Fibroblast of mammary gland (primary cell): ENCODE data around the gene SNU13.

Experiments used
- DNase-seq: peaks from one replicate; pipeline ENCODE4 v3.0.0-alpha.2; 2010; ENCODE audit warnings: low read depth
- H3K4me3 ChIP-seq: 2 replicates; pipeline ENCODE4 v1.5.1; 2011; ENCODE audit warnings: low read depth, mild to moderate bottlenecking, low read length, moderate library complexity; ENCODE audit not compliant: control insufficient read depth
- CTCF ChIP-seq: conservative IDR thresholded peaks from 2 replicates; pipeline ENCODE4 v1.5.1; 2011; ENCODE audit warnings: low read depth, low read length, inconsistent platforms; ENCODE audit not compliant: control insufficient read depth, insufficient read depth

The SNU13 gene

GRCh38 chr22:41659941-41660340, 28.7 kb downstream of the SNU13 start:
- H3K4me3 ChIP-seq, result no peak overlapping the region
- no peak for DNase-seq
- TF ChIP-seq CTCF, result no peak

- DNase-seq, result no peak
- no peak for TF ChIP-seq CTCF
- no peak overlapping the region for H3K4me3 ChIP-seq
Measured at GRCh38 chr22:41658869-41659268, 29.8 kb downstream of the SNU13 start.

- no peak for TF ChIP-seq CTCF
- DNase-seq, result no peak
- no peak overlapping the region for H3K4me3 ChIP-seq
Measured at GRCh38 chr22:41657709-41658108, 31.0 kb downstream of the SNU13 start.

GRCh38 chr22:41656556-41656955, 32.1 kb downstream of the SNU13 start:
- DNase-seq, result no peak
- TF ChIP-seq CTCF, result no peak
- no peak overlapping the region for H3K4me3 ChIP-seq

- no peak overlapping the region for H3K4me3 ChIP-seq
- TF ChIP-seq CTCF, result no peak
- DNase-seq, result no peak
Measured at GRCh38 chr22:41654322-41654721, 34.3 kb downstream of the SNU13 start.

GRCh38 chr22:41650821-41651220, 37.8 kb downstream of the SNU13 start:
- DNase-seq, result no peak
- TF ChIP-seq CTCF, result no peak
- no peak overlapping the region for H3K4me3 ChIP-seq

- H3K4me3 ChIP-seq, result no peak overlapping the region
- DNase-seq, result no peak
- TF ChIP-seq CTCF, result no peak
Measured at GRCh38 chr22:41650229-41650628, 38.4 kb downstream of the SNU13 start.
